ENCODE results near the gene GUCA2B.

GRCh38 chr1:42133390-42133789, 19.8 kb upstream of the GUCA2B start:
- TF ChIP-seq POLR2AphosphoS5 (IDR thresholded peaks at IDR 0.05; ENCODE audit: low read depth, low read length): no peak
- TF ChIP-seq REST (IDR thresholded peaks at IDR 0.05; ENCODE audit: insufficient read depth in 1 of 2, low read depth in 2 of 2, low read length in 2 of 2): no peak
- TF ChIP-seq TAF1 (IDR thresholded peaks at IDR 0.05; ENCODE audit: borderline replicate concordance, insufficient read depth, low read length): no peak
- no peak for TF ChIP-seq SIN3A (IDR thresholded peaks at IDR 0.05; ENCODE audit: borderline replicate concordance, insufficient read depth, low read length)
- no peak for TF ChIP-seq FOXP2 (optimal IDR thresholded peaks at IDR 0.05; ENCODE audit: borderline replicate concordance, extremely low read depth, extremely low read length, insufficient read depth)

All from PFSK-1 (cell line).